HG03097 (cell line): ENCODE measurements around the gene DCUN1D4.

Source experiments
- ATAC-seq: cut with Tn5 transposase; IDR thresholded peaks from one replicate; pipeline ENCODE4 v1.9.1; 2021; ENCODE audit not compliant: unreplicated experiment, low FRiP score

DCUN1D4 gene

GRCh38 chr4:51842554-51843308, at the start of gene DCUN1D4:
DCUN1D4 (plus strand) TSS chr4:51843153; CDS start chr4:51843243, 90 bp downstream.
- peak; percentile 95 for ATAC-seq

- ATAC-seq, result no peak
Measured at GRCh38 chr4:51820443-51821234, 22.3 kb upstream of the DCUN1D4 start.

- ATAC-seq, result no peak
Measured at GRCh38 chr4:51825341-51825740, 17.6 kb upstream of the DCUN1D4 start.

GRCh38 chr4:51830156-51830720, 12.7 kb upstream of the DCUN1D4 start:
- no peak for ATAC-seq

- ATAC-seq, result peak; percentile 80
Measured at GRCh38 chr4:51831133-51831532, 11.8 kb upstream of the DCUN1D4 start.

- ATAC-seq, result no peak
Measured at GRCh38 chr4:51833236-51833635, 9.7 kb upstream of the DCUN1D4 start.

- ATAC-seq, result no peak
Measured at GRCh38 chr4:51835079-51835478, 7.9 kb upstream of the DCUN1D4 start.

- ATAC-seq, result no peak
Measured at GRCh38 chr4:51835855-51836254, 7.1 kb upstream of the DCUN1D4 start.

- ATAC-seq, result no peak
Measured at GRCh38 chr4:51836549-51836948, 6.4 kb upstream of the DCUN1D4 start.

GRCh38 chr4:51840781-51841180, 2.2 kb upstream of the DCUN1D4 start:
- ATAC-seq, result no peak

- ATAC-seq, result no peak
Measured at GRCh38 chr4:51842167-51842553, 793 bp upstream of the DCUN1D4 start.

GRCh38 chr4:51843309-51844152, 578 bp downstream of the DCUN1D4 start:
- ATAC-seq, result peak; percentile 22

GRCh38 chr4:51844153-51845054, 1.5 kb downstream of the DCUN1D4 start:
- peak; percentile 49 for ATAC-seq

GRCh38 chr4:51845055-51845426, 2.1 kb downstream of the DCUN1D4 start:
- no peak for ATAC-seq

- ATAC-seq, result no peak
Measured at GRCh38 chr4:51845711-51846110, 2.8 kb downstream of the DCUN1D4 start.

- ATAC-seq, result no peak
Measured at GRCh38 chr4:51849430-51849829, 6.5 kb downstream of the DCUN1D4 start.

- no peak for ATAC-seq
Measured at GRCh38 chr4:51850294-51850693, 7.3 kb downstream of the DCUN1D4 start.

- ATAC-seq, result no peak
Measured at GRCh38 chr4:51851090-51851936, 8.4 kb downstream of the DCUN1D4 start.

GRCh38 chr4:51851937-51852290, 9.0 kb downstream of the DCUN1D4 start:
- ATAC-seq, result no peak
